Uterus (tissue), 4 donors: Measurements from ENCODE around the gene TMPRSS13. TPM values are rescaled to one million over a fixed set of nuclear protein-coding genes. Genes with fewer than 3 reads are reported as not detected.

Source experiments
- DNase-seq, 2 donors: peaks; one replicate each; pipeline ENCODE4 v3.0.0-alpha.2; 2019 to 2020
- H3K27ac ChIP-seq, 2 donors: fragments of 200-600 bp; sonication (generic); 1 replicate in 1 of 2; 2 replicates in 1 of 2; pipeline ENCODE4 v1.5.1; 2016 to 2018
- H3K27me3 ChIP-seq, 2 donors: fragments of 200-600 bp; sonication (generic); one replicate each; pipeline ENCODE4 v1.5.1; 2018 to 2019; ENCODE audit warnings: control low read depth in 1 of 2
- H3K36me3 ChIP-seq, 2 donors: fragments of 200-600 bp; sonication (generic); one replicate each; pipeline ENCODE4 v1.5.1; 2019; ENCODE audit warnings: control low read depth in 1 of 2
- H3K4me1 ChIP-seq, 2 donors: fragments of 200-600 bp; sonication (generic); one replicate each; pipeline ENCODE4 v1.5.1; 2018 to 2019; ENCODE audit warnings: control low read depth in 1 of 2
- H3K4me3 ChIP-seq, 2 donors: fragments of 200-600 bp; sonication (generic); 1 replicate in 1 of 2; 2 replicates in 1 of 2; pipeline ENCODE4 v1.5.1; 2018 to 2019; ENCODE audit warnings: mild to moderate bottlenecking in 1 of 2
- H3K9me3 ChIP-seq, 2 donors: fragments of 200-600 bp; sonication (generic); one replicate each; pipeline ENCODE4 v1.5.1; 2019; ENCODE audit warnings: control low read depth in 1 of 2
- POLR2A ChIP-seq, 2 donors: fragments of 450-650 bp; IDR thresholded peaks; one replicate each; pipeline ENCODE4 v1.6.1; 2016; ENCODE audit warnings: antibody characterized with exemption in 2 of 2, mild to moderate bottlenecking in 1 of 2, moderate library complexity in 1 of 2
- intact Hi-C: fragments of 100-400 bp; cut with DNase I; formaldehyde crosslinking; loops from one replicate; pipeline ENCODE4 v1.15.1; 2023; ENCODE audit warnings: low total_unique reads
- total RNA-seq, 4 donors: library from RNA; depleted of rRNA in 3 of 4; stranded (reverse); fragments of >200 nt in 3 of 4; gene quantifications; one replicate each; pipeline versions ENCODE4 v1.1.0 to v1.2.4, GENCODE V29; 2014 to 2023
- TF ChIP-seq, protein P1 (sequence below), 4 experiments: fragments of 200-600 bp in 2 of 4; fragments of 450-650 bp in 2 of 4; sonication (generic) in 2 of 4; IDR thresholded peaks; one replicate each; pipeline ENCODE4 v1.5.1; 2016 to 2019; ENCODE audit warnings: antibody characterized with exemption in 4 of 4, mild to moderate bottlenecking in 2 of 4, moderate library complexity in 1 of 4
- donor health status: DM: yes; HTN: yes; CAD: no.

Gene TMPRSS13
- total RNA-seq, 4 donors from 2014 or later = 0.15 to 0.90 (median 0.51) TPM; not detected in 1

DNA sequence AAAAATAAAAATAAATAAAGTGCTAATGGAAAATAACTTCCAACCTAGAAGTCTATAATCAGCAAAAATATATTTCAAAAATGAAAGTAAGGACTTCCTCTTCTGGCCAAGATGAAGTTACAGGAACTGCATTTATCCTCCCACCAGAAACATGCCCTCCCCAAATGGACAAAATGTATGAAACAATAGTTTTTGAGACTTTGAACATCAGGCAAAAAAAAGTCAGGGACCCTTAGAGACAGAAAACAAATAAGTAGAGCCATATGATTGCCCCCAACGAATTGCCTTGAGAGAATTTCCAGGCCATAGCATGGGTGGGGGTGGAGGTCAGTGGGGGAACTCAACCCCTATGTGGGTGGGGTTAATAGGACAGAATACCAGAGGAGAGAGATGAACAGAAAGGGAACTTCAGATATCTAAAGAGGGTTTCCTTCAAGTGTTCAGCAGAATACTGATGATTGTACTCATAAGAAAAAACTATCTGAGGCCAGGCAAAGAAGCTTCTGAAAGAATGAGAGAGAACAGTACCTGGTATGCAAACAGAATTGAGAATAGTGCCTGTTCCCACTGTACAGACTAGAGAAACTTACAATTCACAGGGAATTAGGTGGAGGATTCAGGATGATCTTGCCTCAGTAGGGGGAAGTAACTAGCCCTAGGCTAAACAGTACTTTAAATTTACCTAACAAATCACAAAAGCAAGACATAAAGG lies 30.4 kb upstream of the TMPRSS13 start:
- no peaks in the 10 kb centered on the region for H3K9me3 ChIP-seq
- no peaks in the 10 kb centered on the region for H3K36me3 ChIP-seq
- TF ChIP-seq, protein P1, sequence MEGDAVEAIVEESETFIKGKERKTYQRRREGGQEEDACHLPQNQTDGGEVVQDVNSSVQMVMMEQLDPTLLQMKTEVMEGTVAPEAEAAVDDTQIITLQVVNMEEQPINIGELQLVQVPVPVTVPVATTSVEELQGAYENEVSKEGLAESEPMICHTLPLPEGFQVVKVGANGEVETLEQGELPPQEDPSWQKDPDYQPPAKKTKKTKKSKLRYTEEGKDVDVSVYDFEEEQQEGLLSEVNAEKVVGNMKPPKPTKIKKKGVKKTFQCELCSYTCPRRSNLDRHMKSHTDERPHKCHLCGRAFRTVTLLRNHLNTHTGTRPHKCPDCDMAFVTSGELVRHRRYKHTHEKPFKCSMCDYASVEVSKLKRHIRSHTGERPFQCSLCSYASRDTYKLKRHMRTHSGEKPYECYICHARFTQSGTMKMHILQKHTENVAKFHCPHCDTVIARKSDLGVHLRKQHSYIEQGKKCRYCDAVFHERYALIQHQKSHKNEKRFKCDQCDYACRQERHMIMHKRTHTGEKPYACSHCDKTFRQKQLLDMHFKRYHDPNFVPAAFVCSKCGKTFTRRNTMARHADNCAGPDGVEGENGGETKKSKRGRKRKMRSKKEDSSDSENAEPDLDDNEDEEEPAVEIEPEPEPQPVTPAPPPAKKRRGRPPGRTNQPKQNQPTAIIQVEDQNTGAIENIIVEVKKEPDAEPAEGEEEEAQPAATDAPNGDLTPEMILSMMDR (IDR thresholded peaks at IDR 0.05) = no peak
- TF ChIP-seq POLR2A (IDR thresholded peaks at IDR 0.05) = no peak
- H3K4me3 ChIP-seq = no peak overlapping the region
- no peak for DNase-seq
- H3K4me1 ChIP-seq = no peaks in the 10 kb centered on the region
- intact Hi-C loops = no loop called here
- no peaks in the 10 kb centered on the region for H3K27me3 ChIP-seq
- no peak overlapping the region for H3K27ac ChIP-seq

DNA sequence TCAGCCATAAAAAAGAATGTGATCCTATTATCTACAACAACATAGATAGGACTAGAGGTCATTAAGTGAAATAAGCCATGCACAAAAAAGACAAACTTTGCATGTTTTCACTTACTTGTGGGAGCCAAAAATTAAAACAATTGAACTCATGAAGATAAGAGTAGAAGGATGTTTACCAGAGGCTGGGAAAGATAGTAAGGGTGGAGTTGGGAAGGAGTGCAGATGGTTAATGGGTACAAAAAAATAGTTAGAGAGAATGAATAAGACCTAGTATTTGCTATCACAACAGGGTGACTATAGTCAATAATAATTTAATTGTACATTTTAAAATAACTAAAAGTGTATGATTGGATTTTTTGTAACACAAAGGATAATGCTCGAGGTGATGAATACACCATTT lies 29.7 kb upstream of the TMPRSS13 start:
- no peaks in the 10 kb centered on the region for H3K27me3 ChIP-seq
- TF ChIP-seq, protein P1 (IDR thresholded peaks at IDR 0.05) = no peak
- no peak for TF ChIP-seq POLR2A (IDR thresholded peaks at IDR 0.05)
- intact Hi-C loops = no loop called here
- H3K27ac ChIP-seq = no peak overlapping the region
- H3K4me1 ChIP-seq = no peaks in the 10 kb centered on the region
- H3K4me3 ChIP-seq = no peak overlapping the region
- H3K36me3 ChIP-seq = no peaks in the 10 kb centered on the region
- DNase-seq = no peak
- no peaks in the 10 kb centered on the region for H3K9me3 ChIP-seq

DNA sequence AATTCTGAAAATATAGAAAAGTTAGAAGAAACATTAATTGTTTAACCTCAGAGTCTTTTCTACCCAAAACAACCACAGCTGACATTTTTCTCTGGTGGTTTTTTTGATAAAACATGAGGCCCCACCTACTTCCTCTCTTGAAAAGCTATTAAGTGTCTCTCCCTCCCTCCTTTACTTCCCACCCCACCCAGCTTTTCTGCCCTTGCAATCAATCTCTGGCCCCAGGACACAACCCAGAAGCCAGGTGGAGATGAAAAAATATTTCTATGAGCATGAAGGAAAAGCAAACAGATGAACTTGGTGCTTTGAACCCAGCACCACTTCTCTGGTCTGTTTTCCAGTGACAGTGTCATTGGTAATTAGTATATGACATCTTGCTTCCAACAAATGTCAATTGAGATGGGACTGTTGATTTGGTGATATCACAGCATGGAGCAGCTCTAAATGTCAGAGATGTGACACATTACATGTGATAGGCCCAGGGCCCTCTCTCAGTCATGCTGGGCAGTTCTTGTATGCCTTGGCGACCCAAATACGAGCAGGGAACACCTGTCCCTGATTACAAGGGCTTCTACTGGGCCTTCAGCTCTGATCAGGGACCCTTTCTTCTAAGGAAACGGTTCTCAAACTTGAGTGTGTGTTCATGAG lies 23.9 kb upstream of the TMPRSS13 start:
- no peaks in the 10 kb centered on the region for H3K36me3 ChIP-seq
- intact Hi-C loops = no loop called here
- no peaks in the 10 kb centered on the region for H3K9me3 ChIP-seq
- H3K4me3 ChIP-seq = no peak overlapping the region
- H3K27me3 ChIP-seq = no peaks in the 10 kb centered on the region
- no peak overlapping the region for H3K27ac ChIP-seq
- H3K4me1 ChIP-seq = no peaks in the 10 kb centered on the region
- no peak for TF ChIP-seq POLR2A (IDR thresholded peaks at IDR 0.05)
- TF ChIP-seq, protein P1 (IDR thresholded peaks at IDR 0.05) = no peak
- DNase-seq = no peak

DNA sequence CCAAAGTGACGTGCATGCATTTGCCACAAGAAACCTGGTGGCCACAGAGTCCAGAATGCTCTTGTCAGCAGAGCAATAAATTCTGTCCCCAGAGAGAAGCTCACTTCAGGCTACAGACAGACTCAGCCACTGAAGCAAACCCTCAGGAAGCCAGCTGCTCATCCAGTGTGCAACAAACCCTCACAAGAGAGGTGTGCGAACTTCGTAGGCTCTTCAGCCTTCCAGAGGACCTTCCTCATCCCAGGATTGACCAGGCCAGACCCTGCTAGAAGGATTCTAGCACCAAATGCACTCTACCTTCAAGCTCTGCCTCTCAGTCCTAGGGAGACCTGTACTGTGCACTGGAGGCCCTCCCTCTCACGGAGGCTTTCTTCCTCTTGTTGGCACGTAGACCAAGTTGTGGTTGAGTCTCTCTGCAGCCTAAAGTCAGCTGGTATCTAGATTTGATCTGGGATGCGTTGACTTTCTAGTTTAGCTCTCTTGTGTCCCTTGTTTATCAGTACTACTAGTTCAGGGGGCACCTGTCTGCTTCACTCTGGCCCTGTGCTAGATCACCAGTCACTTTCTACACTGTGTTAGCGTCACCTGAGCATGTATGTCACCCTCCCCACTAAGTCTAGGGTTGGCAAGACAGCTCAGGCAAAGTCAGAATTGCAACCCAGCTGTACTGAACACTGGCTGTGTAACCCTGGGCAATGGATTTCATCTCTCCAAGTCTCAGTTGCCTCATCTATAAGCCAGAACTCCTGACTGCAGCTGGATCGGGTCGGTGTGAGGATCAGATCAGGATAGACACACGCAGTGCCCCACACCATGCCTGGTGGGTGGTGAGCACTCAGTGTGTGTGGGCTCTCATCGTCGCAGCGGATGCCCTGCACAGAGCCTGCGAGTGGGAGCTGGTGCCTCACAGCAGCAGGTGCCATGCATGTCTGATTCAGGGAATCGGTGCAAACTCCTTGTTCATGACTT lies 22.1 kb upstream of the TMPRSS13 start:
- H3K36me3 ChIP-seq = no peaks in the 10 kb centered on the region
- H3K4me3 ChIP-seq = no peak overlapping the region
- no peaks in the 10 kb centered on the region for H3K9me3 ChIP-seq
- H3K27me3 ChIP-seq = no peaks in the 10 kb centered on the region
- intact Hi-C loops = no loop called here
- no peak for DNase-seq
- no peaks in the 10 kb centered on the region for H3K4me1 ChIP-seq
- no peak overlapping the region for H3K27ac ChIP-seq
- TF ChIP-seq POLR2A (IDR thresholded peaks at IDR 0.05) = no peak
- TF ChIP-seq, protein P1 (IDR thresholded peaks at IDR 0.05) = no peak
